Forelimb muscle (tissue), 1 donor: ENCODE measurements around the gene JPT2. TPM values are rescaled to one million over a fixed set of nuclear protein-coding genes. Genes with fewer than 3 reads are reported as not detected.
"Not testable (repeated sequence)": the region's sequence is repeated elsewhere in the genome, so short reads cannot be mapped to it uniquely, and the experiment has no call there.

Experiments
- DNase-seq: peaks from one replicate; pipeline ENCODE4 v3.0.0-alpha.2; 2013; ENCODE audit warnings: low read depth
- polyA plus RNA-seq: library from polyadenylated mRNA; unstranded; fragments of 120-200 nt; gene quantifications from one replicate; pipeline ENCODE4 v1.2.1, GENCODE V29; 2013; ENCODE audit not compliant: insufficient read length

JPT2 gene
- polyA plus RNA-seq, 1 donor, result 40.5 TPM

GRCh38 chr16:1732071-1732470 is 54.0 kb downstream of the JPT2 start:
- DNase-seq, result no peak

GRCh38 chr16:1732551-1732987 is 54.5 kb downstream of the JPT2 start:
- DNase-seq, result not testable (repeated sequence)

GRCh38 chr16:1734123-1734522 is 56.0 kb downstream of the JPT2 start:
- no peak for DNase-seq

GRCh38 chr16:1734816-1735215 is 56.7 kb downstream of the JPT2 start:
- DNase-seq, result no peak

DNA sequence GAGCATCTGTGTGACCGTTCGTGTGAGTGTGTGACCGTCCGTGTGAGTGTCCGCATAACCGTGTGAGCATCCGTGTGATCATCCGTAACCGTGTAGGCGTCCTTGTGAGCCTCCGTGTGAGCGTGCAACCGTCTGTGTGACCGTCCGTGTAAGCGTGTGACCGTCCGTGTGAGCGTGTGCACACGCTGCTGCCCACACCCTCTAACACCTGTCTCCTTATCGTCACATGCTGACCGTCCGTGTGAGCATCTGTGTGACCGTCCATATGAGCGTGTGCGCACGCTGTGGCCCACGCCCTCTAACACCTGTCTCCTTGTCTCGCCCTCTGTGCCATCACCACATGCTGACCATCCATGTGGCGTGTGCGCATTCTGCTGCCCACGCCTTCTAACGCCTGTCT is 62.2 kb downstream of the JPT2 start:
- no peak for DNase-seq

GRCh38 chr16:1740781-1741490 is 62.9 kb downstream of the JPT2 start:
- DNase-seq, result no peak

- DNase-seq, result no peak
Observed at GRCh38 chr16:1741553-1742165, 63.6 kb downstream of the JPT2 start.

DNA sequence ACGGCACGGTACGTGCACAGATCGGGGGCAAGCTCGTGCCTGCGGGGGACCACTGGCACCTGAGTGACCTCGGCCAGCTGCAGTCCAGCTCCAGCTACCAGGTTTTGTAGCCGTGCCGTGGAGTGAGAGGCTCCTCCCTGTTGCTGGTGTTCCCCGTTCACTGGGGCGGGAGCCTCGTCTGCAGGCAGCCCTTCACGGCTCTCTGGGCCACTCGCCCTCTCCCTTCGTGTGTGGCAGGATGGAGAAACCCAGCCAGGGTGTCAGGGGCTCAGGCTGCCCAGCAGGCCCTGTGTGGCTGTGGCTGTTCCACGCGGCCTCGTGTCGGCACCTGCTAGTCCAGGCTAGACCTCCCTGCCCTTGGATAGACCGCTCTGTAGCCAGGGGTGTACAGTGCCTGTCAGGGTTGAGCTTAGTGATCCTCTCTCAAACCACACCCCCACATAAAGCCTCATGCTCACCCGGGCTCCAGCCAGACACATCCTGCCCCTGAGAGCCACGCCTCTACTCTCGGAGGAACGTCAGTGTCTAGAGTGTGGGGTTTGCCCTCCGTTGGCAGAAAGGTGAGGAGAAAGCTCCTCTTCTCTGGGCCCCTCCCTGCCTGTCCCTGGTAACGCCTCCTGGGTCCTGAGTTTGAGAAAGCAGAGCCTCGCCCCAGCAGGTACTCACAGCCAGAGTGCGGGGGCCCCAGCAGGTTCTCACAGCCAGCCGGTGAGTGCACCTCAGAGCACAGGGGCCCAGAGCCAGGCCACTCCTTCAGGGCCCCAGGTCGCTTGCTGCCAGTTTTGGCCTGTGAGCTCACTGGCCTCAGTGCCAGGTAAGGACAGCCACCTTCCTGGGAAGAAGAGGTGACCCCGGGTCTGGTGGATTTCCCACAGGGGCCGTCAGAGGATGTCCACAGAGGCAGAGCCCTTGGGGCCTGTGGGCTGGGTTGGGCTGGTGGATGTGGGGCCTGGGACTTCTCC is 65.6 kb downstream of the JPT2 start:
- DNase-seq, result no peak

- DNase-seq, result no peak
Observed at GRCh38 chr16:1744338-1744840, 66.3 kb downstream of the JPT2 start.

DNA sequence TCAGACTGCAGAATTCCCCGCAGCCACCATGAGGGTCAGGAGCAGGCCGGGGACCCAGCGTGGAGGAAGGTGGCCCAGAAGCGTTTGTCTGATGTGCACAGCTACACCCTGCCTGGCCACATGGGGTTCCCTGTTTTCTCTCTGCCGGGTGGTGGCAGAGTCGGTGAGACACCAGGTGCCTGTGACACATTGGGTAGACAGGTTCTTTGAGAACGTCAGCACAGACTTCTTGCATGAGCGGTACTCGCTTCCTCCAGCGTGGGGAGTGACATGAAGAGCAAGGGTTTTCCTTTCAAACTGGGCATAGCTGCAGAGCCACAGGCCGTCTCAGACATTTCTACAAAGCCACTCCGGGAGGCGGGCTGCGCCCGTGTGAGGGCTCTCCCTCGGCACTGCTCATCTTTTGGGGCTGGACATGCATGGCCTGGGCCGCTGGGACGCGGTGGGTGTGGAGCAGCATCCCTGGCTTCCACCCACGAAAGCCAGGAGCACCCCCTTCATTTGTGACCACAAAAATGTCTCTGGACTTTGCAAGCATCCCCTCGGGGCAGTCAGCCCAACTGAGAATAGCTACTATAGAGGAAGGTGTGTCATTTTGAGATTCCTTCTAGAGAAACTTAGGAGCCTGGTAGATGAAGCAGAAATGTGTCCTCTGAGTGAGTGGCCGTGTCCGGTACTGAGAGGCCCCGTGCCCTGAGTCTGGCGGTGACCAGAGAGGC is 67.3 kb downstream of the JPT2 start:
- DNase-seq, result no peak

DNA sequence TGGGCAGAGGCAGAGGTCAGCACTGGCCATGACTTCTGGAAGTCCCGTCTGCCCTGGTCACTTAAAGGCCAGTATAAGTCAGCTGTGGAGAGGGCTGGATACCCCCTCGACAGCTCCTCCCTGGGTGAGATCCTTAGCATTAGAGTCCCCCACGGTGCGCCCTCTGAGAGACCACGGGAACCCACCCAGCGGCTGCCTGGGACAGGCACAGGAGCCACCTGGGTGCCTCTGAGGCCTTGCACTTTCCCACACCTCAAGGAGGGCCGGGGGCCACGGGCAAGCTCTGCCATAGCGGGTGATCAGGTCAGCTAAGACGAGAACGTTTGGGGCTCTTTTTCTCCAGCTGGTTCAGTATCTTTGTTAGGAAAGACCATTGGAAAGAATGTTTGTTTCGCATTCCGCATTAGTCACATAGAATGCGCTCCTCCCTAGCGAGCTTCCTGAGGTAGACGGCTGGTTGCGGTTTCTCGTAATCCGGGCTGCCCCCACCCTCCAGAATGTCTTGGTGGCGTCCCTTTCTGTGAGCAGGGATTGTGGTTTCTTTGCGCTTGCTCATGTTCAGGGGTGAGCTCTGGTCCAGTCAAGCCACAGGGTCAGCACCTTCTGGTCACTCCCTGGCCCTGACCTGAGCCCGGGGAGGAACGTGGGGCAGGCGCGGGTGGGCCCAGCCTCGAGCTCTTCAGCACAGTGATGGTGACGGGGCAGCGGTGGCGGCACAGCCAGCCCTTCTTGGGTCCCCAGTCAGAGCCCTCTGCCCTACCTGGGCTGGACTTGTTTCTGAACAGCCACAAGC is 68.0 kb downstream of the JPT2 start:
- no peak for DNase-seq

- DNase-seq, result no peak
Observed at GRCh38 chr16:1746693-1747195, 68.7 kb downstream of the JPT2 start.

DNA sequence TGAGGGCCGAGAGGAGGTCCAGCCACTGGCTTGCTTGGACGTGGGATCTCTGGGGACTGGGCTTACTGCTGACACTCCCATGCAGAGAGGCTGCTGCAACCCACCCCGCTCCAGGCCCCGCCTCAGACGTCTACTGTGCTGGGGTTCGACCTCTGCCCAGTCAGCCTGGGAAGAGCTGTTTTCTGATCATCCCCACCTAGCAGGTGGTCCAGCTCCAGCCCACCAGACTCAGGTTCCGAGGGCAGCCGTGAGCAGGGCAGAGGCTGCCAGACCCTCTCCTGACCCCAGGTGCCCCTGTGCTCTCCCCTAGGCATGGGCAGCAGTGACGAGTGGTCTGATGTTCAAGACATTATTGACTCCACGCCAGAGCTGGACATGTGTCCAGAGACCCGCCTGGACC is 69.9 kb downstream of the JPT2 start:
- DNase-seq, result no peak

DNA sequence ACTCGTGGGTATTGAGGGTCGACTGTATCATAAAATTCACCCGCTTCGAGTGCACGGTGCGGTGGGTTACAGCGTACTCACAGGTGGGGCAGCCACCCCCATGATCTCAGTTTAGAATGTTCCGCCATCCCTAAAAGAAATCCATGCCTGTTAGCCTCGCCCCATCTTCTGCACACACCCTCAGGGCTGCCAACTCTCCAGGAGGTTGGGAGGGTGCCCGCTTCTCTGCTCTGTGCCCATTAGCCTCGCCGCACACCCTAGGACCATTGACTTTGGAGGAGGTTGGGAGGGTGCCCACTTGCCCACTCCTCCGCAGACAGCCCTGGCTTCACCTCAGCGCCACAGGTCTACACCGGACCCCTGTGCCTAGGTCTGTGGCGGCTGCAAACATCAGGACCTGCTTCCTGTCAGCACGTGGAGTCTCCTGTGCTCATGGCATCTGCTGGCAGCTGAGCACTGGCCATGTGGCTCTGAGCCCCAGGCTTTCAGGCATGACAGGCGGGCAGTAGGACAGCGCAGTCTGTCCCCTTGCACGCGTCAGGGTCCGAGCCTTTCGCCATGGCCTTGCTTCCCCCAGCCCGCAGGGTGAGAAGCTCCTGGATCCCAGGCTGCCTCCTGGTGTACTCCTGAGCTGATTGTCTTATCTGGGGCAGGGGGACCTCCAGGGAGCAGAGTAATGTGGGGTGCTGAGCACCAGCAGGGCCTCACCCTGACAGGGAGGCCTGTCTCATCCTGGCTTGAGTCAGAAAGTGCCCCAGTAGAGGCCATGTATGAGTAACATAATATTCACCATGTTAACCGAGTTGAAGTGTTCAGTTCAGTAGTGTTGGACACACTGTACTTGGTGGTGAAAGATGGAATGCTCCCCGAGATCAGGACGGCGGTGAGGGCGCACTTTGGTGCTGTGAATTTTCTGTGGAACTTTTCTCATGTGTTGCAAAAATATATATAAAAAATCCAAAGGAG is 71.4 kb downstream of the JPT2 start:
- no peak for DNase-seq

Other genes starting within 250 kb of the JPT2 start
- gene PERCC1, start 247.2 kb upstream of the JPT2 start, polyA plus RNA-seq, result 0.20 TPM
- gene CCDC154, start 233.7 kb upstream of the JPT2 start, polyA plus RNA-seq, result 2.3 TPM
- gene CLCN7, start 203.3 kb upstream of the JPT2 start, polyA plus RNA-seq, result 33.0 TPM
- 0.53 TPM for gene PTX4, start 189.3 kb upstream of the JPT2 start, polyA plus RNA-seq
- gene TELO2, start 184.9 kb upstream of the JPT2 start, polyA plus RNA-seq, result 30.8 TPM
- 12.3 TPM for gene TMEM204, start 144.6 kb upstream of the JPT2 start, polyA plus RNA-seq
- 8.7 TPM for gene IFT140, start 66.2 kb upstream of the JPT2 start, polyA plus RNA-seq
- gene CRAMP1, start 65.9 kb upstream of the JPT2 start, polyA plus RNA-seq, result 19.0 TPM
- 53.6 TPM for gene MAPK8IP3, start 27.9 kb downstream of the JPT2 start, polyA plus RNA-seq
- gene NME3, start 93.3 kb downstream of the JPT2 start, polyA plus RNA-seq, result 19.5 TPM
- gene EME2, start 94.5 kb downstream of the JPT2 start, polyA plus RNA-seq, result 5.7 TPM
- gene MRPS34, start 94.9 kb downstream of the JPT2 start, polyA plus RNA-seq, result 42.5 TPM
- 24.6 TPM for gene SPSB3, start 104.3 kb downstream of the JPT2 start, polyA plus RNA-seq
- 36.9 TPM for gene NUBP2, start 104.7 kb downstream of the JPT2 start, polyA plus RNA-seq
- 0.44 TPM for gene IGFALS, start 115.4 kb downstream of the JPT2 start, polyA plus RNA-seq
- gene HAGH, start 148.5 kb downstream of the JPT2 start, polyA plus RNA-seq, result 44.3 TPM
- 21.3 TPM for gene FAHD1, start 148.9 kb downstream of the JPT2 start, polyA plus RNA-seq
- 0.57 TPM for gene MEIOB, start 193.9 kb downstream of the JPT2 start, polyA plus RNA-seq
- gene HS3ST6, start 240.1 kb downstream of the JPT2 start, polyA plus RNA-seq, result not detected